ENCODE data around the gene CAMK1D.
"Not testable (repeated sequence)": the region's sequence is repeated elsewhere in the genome, so short reads cannot be mapped to it uniquely, and the experiment has no call there.

Gene CAMK1D

GRCh38 chr10:12865515-12865914 lies 516.2 kb downstream of the CAMK1D start:
- not testable (repeated sequence) for DNase-seq (ENCODE audit: extremely low read depth in 1 of 2, low read depth in 1 of 2)

GRCh38 chr10:12868229-12868628 lies 518.9 kb downstream of the CAMK1D start:
- DNase-seq (ENCODE audit: extremely low read depth in 1 of 2, low read depth in 1 of 2): no peak

GRCh38 chr10:12869427-12869826 lies 520.1 kb downstream of the CAMK1D start:
- no peak for DNase-seq (ENCODE audit: extremely low read depth in 1 of 2, low read depth in 1 of 2)

DNA sequence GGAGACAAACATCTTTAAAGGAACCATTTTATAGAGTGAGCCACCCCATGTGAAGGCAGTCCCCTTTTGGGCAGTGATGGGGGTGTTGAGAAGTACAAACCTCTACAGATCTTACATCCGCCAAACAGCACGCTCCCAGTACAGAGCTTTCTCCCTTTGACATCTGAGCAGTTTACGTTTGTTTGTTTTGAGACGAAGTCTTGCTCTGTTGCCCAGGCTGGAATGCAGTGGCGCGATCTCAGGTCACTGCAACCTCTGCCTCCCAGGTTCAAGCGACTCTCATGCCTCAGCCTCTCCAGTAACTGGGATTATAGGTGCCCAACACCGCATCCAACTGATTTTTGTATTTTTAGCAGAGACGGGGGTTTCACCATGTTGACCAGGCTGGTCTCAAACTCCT lies 523.2 kb downstream of the CAMK1D start:
- no peak for DNase-seq (ENCODE audit: extremely low read depth in 1 of 2, low read depth in 1 of 2)

DNA sequence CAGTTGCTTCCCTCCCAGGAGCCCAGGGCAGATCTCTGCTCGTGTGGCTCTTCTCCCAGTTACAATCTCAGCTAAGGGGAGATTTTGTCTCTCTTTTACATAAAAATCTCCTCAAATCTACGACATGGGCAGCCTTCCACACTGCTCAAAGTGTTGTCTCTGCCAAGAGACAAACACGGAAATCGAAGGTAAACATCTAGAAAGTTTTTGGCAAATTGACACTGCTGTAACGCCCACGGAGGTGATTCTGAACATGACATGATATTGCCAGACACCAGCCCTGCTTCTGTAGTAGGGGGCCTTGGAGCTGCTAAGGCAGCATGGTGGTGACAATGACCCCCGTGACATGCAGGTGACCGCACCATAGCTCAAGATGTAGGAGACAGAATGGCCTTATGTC lies 523.8 kb downstream of the CAMK1D start:
- DNase-seq (ENCODE audit: extremely low read depth in 1 of 2, low read depth in 1 of 2): no peak

- DNase-seq (ENCODE audit: extremely low read depth in 1 of 2, low read depth in 1 of 2): no peak
These were observed 525.2 kb downstream of the CAMK1D start for GRCh38 chr10:12874501-12874900.

DNA sequence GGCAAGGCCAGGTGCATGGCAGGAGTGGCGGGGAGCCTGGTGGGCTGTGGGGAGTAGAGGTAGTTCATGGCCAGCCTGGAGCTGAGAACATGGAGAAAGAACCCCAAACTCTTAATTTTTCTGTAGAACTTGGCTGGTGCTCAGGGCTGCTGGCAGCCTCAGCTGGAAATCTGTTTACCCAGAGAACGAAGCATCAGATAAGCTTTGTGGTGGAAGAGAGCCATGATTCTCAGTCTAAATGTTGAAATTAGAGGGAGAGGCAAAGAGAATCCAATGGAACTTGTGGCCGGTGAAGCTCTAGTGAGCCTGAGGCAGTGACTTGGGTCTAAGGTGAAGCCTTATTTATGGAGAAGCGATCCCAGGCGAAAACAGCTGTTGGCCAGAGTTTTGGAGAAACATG lies 525.8 kb downstream of the CAMK1D start:
- DNase-seq (ENCODE audit: extremely low read depth in 1 of 2, low read depth in 1 of 2): no peak

DNA sequence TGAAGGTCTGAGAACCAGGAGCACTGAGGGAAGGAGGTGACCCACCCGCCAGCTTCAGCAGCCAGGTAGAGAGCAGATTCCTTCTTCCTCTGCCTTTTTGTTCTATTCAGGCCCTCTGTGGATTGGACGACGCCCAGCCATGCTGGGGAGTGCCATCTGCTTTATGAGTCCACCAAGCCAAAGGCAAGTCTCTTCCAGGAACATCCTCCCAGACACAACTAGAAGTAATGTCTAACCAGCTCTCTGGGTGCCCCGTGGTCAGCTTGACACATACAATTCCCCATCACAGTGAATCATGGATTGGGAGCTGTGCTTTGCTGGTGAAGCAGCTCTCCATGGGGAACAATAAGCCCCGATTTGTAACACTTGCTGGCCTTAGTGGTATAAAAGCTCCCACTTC lies 526.9 kb downstream of the CAMK1D start:
- DNase-seq (ENCODE audit: extremely low read depth in 1 of 2, low read depth in 1 of 2): no peak

DNA sequence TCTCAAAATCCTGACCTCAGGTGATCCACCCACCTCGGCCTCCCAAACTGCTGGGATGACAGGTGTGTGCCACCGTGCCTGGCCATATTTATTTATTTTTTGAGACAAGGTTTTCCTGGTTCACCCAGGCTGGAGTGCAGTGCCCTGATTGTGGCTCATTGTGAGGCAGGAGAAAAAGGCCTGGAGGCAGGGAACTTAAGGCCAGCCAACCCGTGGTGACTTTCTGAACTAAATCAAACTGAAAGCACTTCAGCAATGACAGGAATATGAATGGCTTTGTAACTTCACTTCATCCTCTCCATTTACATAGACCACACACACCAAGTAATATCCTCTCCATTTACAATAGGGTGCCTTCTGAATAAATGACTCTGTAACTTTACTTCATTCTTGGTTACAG lies 527.8 kb downstream of the CAMK1D start:
- DNase-seq (ENCODE audit: extremely low read depth in 1 of 2, low read depth in 1 of 2): no peak

- no peak for DNase-seq (ENCODE audit: extremely low read depth in 1 of 2, low read depth in 1 of 2)
These were observed 531.1 kb downstream of the CAMK1D start for GRCh38 chr10:12880423-12880822.

DNA sequence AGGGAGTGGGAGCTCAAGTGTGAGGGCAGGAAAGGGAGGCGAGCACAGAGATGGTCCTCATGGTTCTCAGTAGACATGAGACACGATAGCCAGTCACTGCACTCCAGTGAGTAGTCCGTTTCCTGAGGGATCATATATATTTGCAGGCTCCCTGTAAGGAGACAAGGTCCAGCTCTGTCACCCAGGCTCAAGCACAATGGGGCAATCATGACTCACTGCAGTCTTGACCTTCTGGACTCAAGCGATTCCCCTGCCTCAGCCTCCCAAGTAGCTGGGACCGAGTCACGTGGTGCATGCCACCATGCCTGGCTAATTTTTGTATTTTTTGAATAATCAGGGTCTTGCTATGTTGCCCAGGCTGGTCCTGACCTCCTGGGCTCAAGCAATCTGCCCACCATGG lies 535.5 kb downstream of the CAMK1D start:
- DNase-seq (ENCODE audit: extremely low read depth in 1 of 2, low read depth in 1 of 2): no peak

All from activated CD8-positive, alpha-beta memory T cell treated with anti-CD3 and anti-CD28 coated beads for 1 hour (primary cell).